ENCODE data around the gene CERS4. TPM values are rescaled to one million over a fixed set of nuclear protein-coding genes. Genes with fewer than 3 reads are reported as not detected.

The CERS4 gene
- total RNA-seq, 1 experiment from 2014 or later = 7.2 TPM

Other genes with a start within 250 kb of the CERS4 start
- 101 and 108 TPM in 2 replicates for gene ELAVL1, start 203.7 kb upstream of the CERS4 start, total RNA-seq (2021)
- gene CCL25, start 156.6 kb upstream of the CERS4 start, total RNA-seq (2021) = not detected in 2 replicates
- 0.05 TPM in 1 of 2 replicates, not detected in the other for gene FBN3, start 59.8 kb upstream of the CERS4 start, total RNA-seq (2021)
- gene CD320, start 99.0 kb downstream of the CERS4 start, total RNA-seq (2021) = 42.9 and 52.8 TPM in 2 replicates
- gene NDUFA7, start 112.0 kb downstream of the CERS4 start, total RNA-seq (2021) = 49.8 and 61.7 TPM in 2 replicates
- 1,283 and 1,512 TPM in 2 replicates for gene RPS28, start 112.1 kb downstream of the CERS4 start, total RNA-seq (2021)
- gene KANK3, start 133.9 kb downstream of the CERS4 start, total RNA-seq (2021) = 0.37 and 1.6 TPM in 2 replicates
- gene ANGPTL4, start 154.8 kb downstream of the CERS4 start, total RNA-seq (2021) = 0.30 TPM in 1 of 2 replicates, not detected in the other
- gene RAB11B, start 181.0 kb downstream of the CERS4 start, total RNA-seq (2021) = 119 and 126 TPM in 2 replicates
- 16.6 and 25.2 TPM in 2 replicates for gene MARCHF2, start 203.9 kb downstream of the CERS4 start, total RNA-seq (2021)
- 220 and 239 TPM in 2 replicates for gene HNRNPM, start 235.6 kb downstream of the CERS4 start, total RNA-seq (2021)